HL-60 (cell line): ENCODE measurements around the gene TNNT2.
A peak's percentile ranks its signal among the peaks of the same experiment; 100 is the strongest.

Experiments used
- DNase-seq, 2 experiments: peaks; one replicate each; pipeline ENCODE4 v3.0.0-alpha.2; 2010 to 2020; ENCODE audit warnings: low read depth in 1 of 2, low spot score in 1 of 2
- H3K27ac ChIP-seq: fragments of 250-450 bp; sonication (Bioruptor Pico); replicated peaks from 2 replicates; pipeline ENCODE4 v1.5.1; 2020; ENCODE audit warnings: mild to moderate bottlenecking, moderate library complexity
- H3K27me3 ChIP-seq: fragments of 250-450 bp; sonication (Bioruptor Pico); 2 replicates; pipeline ENCODE4 v1.5.1; 2021; ENCODE audit warnings: mild to moderate bottlenecking, moderate library complexity; ENCODE audit not compliant: insufficient read depth, poor library complexity, severe bottlenecking
- H3K4me3 ChIP-seq: replicated peaks from 2 replicates; pipeline ENCODE4 v1.5.1; 2011; ENCODE audit warnings: mild to moderate bottlenecking, control low read depth, low read length; ENCODE audit not compliant: insufficient read depth
- GABPA ChIP-seq: IDR thresholded peaks from 2 replicates; pipeline ENCODE4 v1.6.1; 2012; ENCODE audit warnings: low read depth
- POLR2AphosphoS5 ChIP-seq: IDR thresholded peaks from 2 replicates; pipeline ENCODE4 v1.6.1; 2012; ENCODE audit warnings: low read depth
- SPI1 ChIP-seq: IDR thresholded peaks from 2 replicates; pipeline ENCODE4 v1.6.1; 2012; ENCODE audit warnings: low read depth, mild to moderate bottlenecking, borderline replicate concordance
- TF ChIP-seq, protein P1 (sequence below): IDR thresholded peaks from 2 replicates; pipeline ENCODE4 v1.6.1; 2012; ENCODE audit warnings: low read depth; ENCODE audit not compliant: insufficient replicate concordance
- TF ChIP-seq, protein P2 (sequence below): IDR thresholded peaks from one replicate; pipeline ENCODE4 v1.5.1; 2011; ENCODE audit warnings: low read length, control low read depth, inconsistent platforms; ENCODE audit not compliant: insufficient read depth

TNNT2 gene

GRCh38 chr1:201411292-201411691 lies 33.8 kb upstream of the TNNT2 start:
- Histone ChIP-seq H3K27ac (no peak overlapping the region), H3K27me3 (no peaks in the 10 kb centered on the region), H3K4me3 (no peak overlapping the region)
- DNase-seq, result no peak
- TF ChIP-seq, protein P1, sequence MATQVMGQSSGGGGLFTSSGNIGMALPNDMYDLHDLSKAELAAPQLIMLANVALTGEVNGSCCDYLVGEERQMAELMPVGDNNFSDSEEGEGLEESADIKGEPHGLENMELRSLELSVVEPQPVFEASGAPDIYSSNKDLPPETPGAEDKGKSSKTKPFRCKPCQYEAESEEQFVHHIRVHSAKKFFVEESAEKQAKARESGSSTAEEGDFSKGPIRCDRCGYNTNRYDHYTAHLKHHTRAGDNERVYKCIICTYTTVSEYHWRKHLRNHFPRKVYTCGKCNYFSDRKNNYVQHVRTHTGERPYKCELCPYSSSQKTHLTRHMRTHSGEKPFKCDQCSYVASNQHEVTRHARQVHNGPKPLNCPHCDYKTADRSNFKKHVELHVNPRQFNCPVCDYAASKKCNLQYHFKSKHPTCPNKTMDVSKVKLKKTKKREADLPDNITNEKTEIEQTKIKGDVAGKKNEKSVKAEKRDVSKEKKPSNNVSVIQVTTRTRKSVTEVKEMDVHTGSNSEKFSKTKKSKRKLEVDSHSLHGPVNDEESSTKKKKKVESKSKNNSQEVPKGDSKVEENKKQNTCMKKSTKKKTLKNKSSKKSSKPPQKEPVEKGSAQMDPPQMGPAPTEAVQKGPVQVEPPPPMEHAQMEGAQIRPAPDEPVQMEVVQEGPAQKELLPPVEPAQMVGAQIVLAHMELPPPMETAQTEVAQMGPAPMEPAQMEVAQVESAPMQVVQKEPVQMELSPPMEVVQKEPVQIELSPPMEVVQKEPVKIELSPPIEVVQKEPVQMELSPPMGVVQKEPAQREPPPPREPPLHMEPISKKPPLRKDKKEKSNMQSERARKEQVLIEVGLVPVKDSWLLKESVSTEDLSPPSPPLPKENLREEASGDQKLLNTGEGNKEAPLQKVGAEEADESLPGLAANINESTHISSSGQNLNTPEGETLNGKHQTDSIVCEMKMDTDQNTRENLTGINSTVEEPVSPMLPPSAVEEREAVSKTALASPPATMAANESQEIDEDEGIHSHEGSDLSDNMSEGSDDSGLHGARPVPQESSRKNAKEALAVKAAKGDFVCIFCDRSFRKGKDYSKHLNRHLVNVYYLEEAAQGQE, result no peak
- TF ChIP-seq POLR2AphosphoS5 (no peak), SPI1 (no peak), GABPA (no peak)
- TF ChIP-seq, protein P2, sequence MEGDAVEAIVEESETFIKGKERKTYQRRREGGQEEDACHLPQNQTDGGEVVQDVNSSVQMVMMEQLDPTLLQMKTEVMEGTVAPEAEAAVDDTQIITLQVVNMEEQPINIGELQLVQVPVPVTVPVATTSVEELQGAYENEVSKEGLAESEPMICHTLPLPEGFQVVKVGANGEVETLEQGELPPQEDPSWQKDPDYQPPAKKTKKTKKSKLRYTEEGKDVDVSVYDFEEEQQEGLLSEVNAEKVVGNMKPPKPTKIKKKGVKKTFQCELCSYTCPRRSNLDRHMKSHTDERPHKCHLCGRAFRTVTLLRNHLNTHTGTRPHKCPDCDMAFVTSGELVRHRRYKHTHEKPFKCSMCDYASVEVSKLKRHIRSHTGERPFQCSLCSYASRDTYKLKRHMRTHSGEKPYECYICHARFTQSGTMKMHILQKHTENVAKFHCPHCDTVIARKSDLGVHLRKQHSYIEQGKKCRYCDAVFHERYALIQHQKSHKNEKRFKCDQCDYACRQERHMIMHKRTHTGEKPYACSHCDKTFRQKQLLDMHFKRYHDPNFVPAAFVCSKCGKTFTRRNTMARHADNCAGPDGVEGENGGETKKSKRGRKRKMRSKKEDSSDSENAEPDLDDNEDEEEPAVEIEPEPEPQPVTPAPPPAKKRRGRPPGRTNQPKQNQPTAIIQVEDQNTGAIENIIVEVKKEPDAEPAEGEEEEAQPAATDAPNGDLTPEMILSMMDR, result no peak

DNA sequence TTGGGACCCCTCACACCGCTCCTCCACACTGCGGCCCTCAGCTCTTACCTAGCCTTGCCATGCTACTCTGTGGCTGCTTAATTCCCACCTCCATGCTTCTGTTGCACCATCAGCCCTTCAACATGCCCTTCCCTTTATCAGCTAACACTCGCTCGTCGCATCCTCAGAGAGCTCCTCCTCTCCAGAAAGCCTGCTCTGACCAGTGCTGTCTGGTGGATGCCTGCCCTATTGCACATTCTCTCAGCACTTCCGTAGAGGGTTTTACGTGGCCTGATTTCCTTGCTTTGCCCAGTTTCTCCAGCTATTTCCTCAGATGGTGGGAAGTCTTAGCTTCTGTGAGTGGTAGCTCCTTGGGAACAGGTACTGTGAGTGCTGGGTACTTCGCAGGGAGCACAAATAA lies 32.0 kb upstream of the TNNT2 start:
- Histone ChIP-seq H3K27me3 (no peaks in the 10 kb centered on the region), H3K27ac (no peak overlapping the region), H3K4me3 (no peak overlapping the region)
- no peak for DNase-seq
- TF ChIP-seq, protein P1, result no peak
- TF ChIP-seq, protein P2, result no peak
- TF ChIP-seq SPI1 (no peak), POLR2AphosphoS5 (no peak), GABPA (no peak)

- H3K27ac ChIP-seq, result no peak overlapping the region
- no peak overlapping the region for H3K4me3 ChIP-seq
- DNase-seq, result no peak
- TF ChIP-seq SPI1 (no peak), GABPA (no peak)
- TF ChIP-seq, protein P2, result no peak
- no peaks in the 10 kb centered on the region for H3K27me3 ChIP-seq
Observed at GRCh38 chr1:201408834-201409200, 31.3 kb upstream of the TNNT2 start.

DNA sequence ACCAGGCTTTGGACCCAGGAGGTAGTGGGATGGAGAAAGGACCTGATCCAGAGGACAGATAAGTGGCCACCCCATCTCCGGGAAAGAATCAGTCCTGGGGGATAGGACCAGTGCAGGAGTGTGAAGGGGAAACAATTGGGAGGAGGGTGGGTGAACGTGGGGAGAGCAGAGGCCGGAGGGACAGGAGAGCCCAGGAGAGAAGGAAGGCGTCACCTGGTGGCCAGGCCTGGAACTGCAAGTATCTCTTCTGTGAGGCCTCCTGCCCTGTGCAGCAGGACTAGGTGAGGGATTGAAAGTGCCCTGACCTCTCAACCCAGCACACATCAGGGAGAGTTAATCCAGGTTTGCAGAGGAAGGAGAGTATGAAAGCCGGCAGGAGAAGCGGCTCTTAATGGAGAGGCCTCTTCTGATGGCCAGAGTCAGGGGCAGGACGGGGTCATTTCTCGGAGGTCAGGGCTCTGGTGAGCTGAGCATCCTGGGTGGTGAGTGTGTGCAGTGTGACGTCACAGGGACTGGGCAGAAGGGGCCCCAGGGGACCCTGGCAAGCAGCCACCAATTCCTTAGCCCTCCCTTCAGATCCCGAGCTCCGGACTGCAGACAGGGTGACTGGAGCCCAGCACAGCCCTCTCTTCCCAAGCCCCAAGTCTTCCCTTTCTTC lies 30.8 kb upstream of the TNNT2 start:
- Histone ChIP-seq H3K4me3 (no peak overlapping the region), H3K27ac (no peak overlapping the region), H3K27me3 (no peaks in the 10 kb centered on the region)
- DNase-seq, result peak; percentile 17 to 55
- TF ChIP-seq, protein P1, result no peak
- TF ChIP-seq, protein P2, result peak; percentile 96
